Liver (tissue), 9 donors: ENCODE data around the gene CD300LD. TPM values are rescaled to one million over a fixed set of nuclear protein-coding genes. Genes with fewer than 3 reads are reported as not detected.

Source experiments
- DNase-seq: peaks from one replicate; pipeline ENCODE4 v3.0.0-alpha.2; 2017; ENCODE audit warnings: low spot score
- H3K27ac ChIP-seq, 2 donors: one replicate each; pipeline ENCODE4 v1.7.0; 2013; ENCODE audit warnings: inconsistent platforms in 2 of 2, low read length in 2 of 2, control low read depth in 1 of 2, low read depth in 1 of 2, mild to moderate bottlenecking in 1 of 2
- H3K27me3 ChIP-seq, 4 donors: one replicate each; pipeline versions ENCODE4 v1.6.1 to v1.7.0; 2013; ENCODE audit warnings: low read length in 3 of 4, inconsistent platforms in 1 of 4, mild to moderate bottlenecking in 1 of 4, moderate library complexity in 1 of 4; ENCODE audit not compliant: control insufficient read depth in 4 of 4, insufficient read depth in 4 of 4
- H3K36me3 ChIP-seq, 4 donors: one replicate each; pipeline versions ENCODE4 v1.6.1 to v1.7.0; 2013; ENCODE audit warnings: low read length in 3 of 4, mild to moderate bottlenecking in 3 of 4, low read depth in 1 of 4, moderate library complexity in 1 of 4; ENCODE audit not compliant: control insufficient read depth in 4 of 4, insufficient read depth in 3 of 4
- H3K4me1 ChIP-seq, 4 donors: one replicate each; pipeline versions ENCODE4 v1.6.1 to v1.7.0; 2013; ENCODE audit warnings: low read length in 3 of 4, mild to moderate bottlenecking in 3 of 4, moderate library complexity in 1 of 4; ENCODE audit not compliant: control insufficient read depth in 4 of 4, insufficient read depth in 4 of 4
- H3K4me3 ChIP-seq, 3 donors: one replicate each; pipeline versions ENCODE4 v1.6.1 to v1.7.0; 2013; ENCODE audit warnings: low read length in 3 of 3, control low read depth in 1 of 3, low read depth in 1 of 3, mild to moderate bottlenecking in 1 of 3
- H3K9ac ChIP-seq, 2 donors: one replicate each; pipeline ENCODE4 v1.7.0; 2013; ENCODE audit warnings: low read length in 2 of 2, mild to moderate bottlenecking in 2 of 2, moderate library complexity in 2 of 2, control low read depth in 1 of 2, low read depth in 1 of 2
- H3K9me3 ChIP-seq, 4 donors: one replicate each; pipeline versions ENCODE4 v1.6.1 to v1.7.0; 2013; ENCODE audit warnings: low read length in 3 of 4; ENCODE audit not compliant: control insufficient read depth in 4 of 4
- ATF3 ChIP-seq: IDR thresholded peaks from 2 replicates; pipeline ENCODE4 v1.6.1; 2016; ENCODE audit warnings: antibody characterized with exemption
- CTCF ChIP-seq: fragments of 150-350 bp; IDR thresholded peaks from 2 replicates; pipeline ENCODE4 v1.5.1; 2017; ENCODE audit warnings: improper control_type of control experiment, low read depth, low read length; ENCODE audit not compliant: missing input control
- EGR1 ChIP-seq, 2 donors: IDR thresholded peaks; 2 replicates each; pipeline ENCODE4 v1.6.1; 2016 to 2018; ENCODE audit warnings: antibody characterized with exemption in 2 of 2, low read depth in 2 of 2
- FOXA1 ChIP-seq: IDR thresholded peaks from 2 replicates; pipeline ENCODE4 v1.6.1; 2016; ENCODE audit warnings: antibody characterized with exemption
- FOXA2 ChIP-seq: IDR thresholded peaks from 2 replicates; pipeline ENCODE4 v1.6.1; 2016; ENCODE audit warnings: antibody characterized with exemption
- GABPA ChIP-seq, 2 donors: IDR thresholded peaks in 1 of 2; conservative IDR thresholded peaks in 1 of 2; 2 replicates each; pipeline ENCODE4 v1.6.1; 2016; ENCODE audit warnings: antibody characterized with exemption in 2 of 2, mild to moderate bottlenecking in 1 of 2, moderate library complexity in 1 of 2
- HNF4A ChIP-seq, 2 donors: conservative IDR thresholded peaks; 2 replicates each; pipeline ENCODE4 v1.6.1; 2016; ENCODE audit warnings: antibody characterized with exemption in 2 of 2, mild to moderate bottlenecking in 2 of 2
- HNF4G ChIP-seq: IDR thresholded peaks from 2 replicates; pipeline ENCODE4 v1.6.1; 2016; ENCODE audit warnings: antibody characterized with exemption
- JUND ChIP-seq, 2 donors: IDR thresholded peaks; 2 replicates each; pipeline ENCODE4 v1.6.1; 2016; ENCODE audit warnings: antibody characterized with exemption in 2 of 2
- MAX ChIP-seq: IDR thresholded peaks from 2 replicates; pipeline ENCODE4 v1.6.1; 2016; ENCODE audit warnings: antibody characterized with exemption
- NR2F2 ChIP-seq: IDR thresholded peaks from 2 replicates; pipeline ENCODE4 v1.6.1; 2016; ENCODE audit warnings: antibody characterized with exemption
- RAD21 ChIP-seq, 2 donors: IDR thresholded peaks; 2 replicates each; pipeline ENCODE4 v1.6.1; 2016; ENCODE audit warnings: antibody characterized with exemption in 2 of 2, mild to moderate bottlenecking in 2 of 2
- REST ChIP-seq: IDR thresholded peaks from 2 replicates; pipeline ENCODE4 v1.6.1; 2016; ENCODE audit warnings: antibody characterized with exemption, mild to moderate bottlenecking
- RXRA ChIP-seq, 2 donors: IDR thresholded peaks; 2 replicates each; pipeline ENCODE4 v1.6.1; 2017 to 2018; ENCODE audit warnings: antibody characterized with exemption in 2 of 2, mild to moderate bottlenecking in 1 of 2
- SP1 ChIP-seq: IDR thresholded peaks from 2 replicates; pipeline ENCODE4 v1.6.1; 2018; ENCODE audit warnings: antibody characterized with exemption, mild to moderate bottlenecking
- TAF1 ChIP-seq: conservative IDR thresholded peaks from 2 replicates; pipeline ENCODE4 v1.6.1; 2016; ENCODE audit warnings: antibody characterized with exemption, mild to moderate bottlenecking
- YY1 ChIP-seq: IDR thresholded peaks from 2 replicates; pipeline ENCODE4 v1.6.1; 2016; ENCODE audit warnings: antibody characterized with exemption, mild to moderate bottlenecking
- ZBTB33 ChIP-seq: IDR thresholded peaks from 2 replicates; pipeline ENCODE4 v1.6.1; 2016; ENCODE audit warnings: antibody characterized with exemption
- WGBS: extraction: QIAGEN DNeasy Blood & Tissue Kit; methylation state at CpG from one replicate; pipeline ENCODE4 v1.1.7; 2013; 5-methylcytosine and 5-hydroxymethylcytosine counted together
- polyA plus RNA-seq, 2 donors: library from polyadenylated mRNA; stranded (reverse) in 1 of 2; unstranded in 1 of 2; fragments of 200-250 nt in 1 of 2; fragments of >200 nt in 1 of 2; fragmentation: Nextera tagmentation in 1 of 2; extraction: Ambion mirVana in 1 of 2; gene quantifications; one replicate each; pipeline versions ENCODE4 v1.2.1 to v1.2.3, GENCODE V29; 2013 to 2015
- total RNA-seq, 2 donors: library from RNA; depleted of rRNA; stranded (reverse); fragments of >200 nt; gene quantifications; one replicate each; pipeline ENCODE4 v1.2.3, GENCODE V29; 2014
- donor health status: healthy.
- donor health status: healthy.
- donor health status: healthy.
- donor health status: healthy.
- donor health status: healthy.

The CD300LD gene
- total and polyA plus RNA-seq, 4 donors: 0.08 TPM; not detected in 3

GRCh38 chr17:74603746-74604145, 11.7 kb upstream of the CD300LD start:
- peaks cover 0 to 8% (median 2%) of the 10 kb centered on the region in 4 donors for H3K27me3 ChIP-seq
- H3K36me3 ChIP-seq: no peaks in the 10 kb centered on the region
- H3K4me3 ChIP-seq: no peak overlapping the region
- 68% methylated on average over 5 of the region's 5 CpGs for WGBS
- no peak overlapping the region for H3K27ac ChIP-seq
- no peaks in the 10 kb centered on the region for H3K4me1 ChIP-seq
- DNase-seq: no peak
- H3K9ac ChIP-seq: no peak overlapping the region
- TF ChIP-seq MAX (no peak), FOXA1 (no peak), EGR1 (IDR thresholded peaks at IDR 0.05; ENCODE audit: low read depth in 2 of 2) (no peak), NR2F2 (no peak), RAD21 (IDR thresholded peaks at IDR 0.05) (no peak), SP1 (no peak), GABPA (IDR thresholded peaks at IDR 0.05 in 1 of 2, conservative IDR thresholded peaks at IDR 0.05 in 1 of 2) (no peak), ZBTB33 (no peak), CTCF (no peak), FOXA2 (no peak), RXRA (IDR thresholded peaks at IDR 0.05) (no peak), TAF1 (no peak), HNF4A (conservative IDR thresholded peaks at IDR 0.05) (no peak), REST (no peak), JUND (IDR thresholded peaks at IDR 0.05) (no peak), ATF3 (no peak), HNF4G (no peak), YY1 (no peak)
- H3K9me3 ChIP-seq: no peaks in the 10 kb centered on the region
